Measurements from ENCODE around the gene TMEM132D.

TMEM132D gene

DNA sequence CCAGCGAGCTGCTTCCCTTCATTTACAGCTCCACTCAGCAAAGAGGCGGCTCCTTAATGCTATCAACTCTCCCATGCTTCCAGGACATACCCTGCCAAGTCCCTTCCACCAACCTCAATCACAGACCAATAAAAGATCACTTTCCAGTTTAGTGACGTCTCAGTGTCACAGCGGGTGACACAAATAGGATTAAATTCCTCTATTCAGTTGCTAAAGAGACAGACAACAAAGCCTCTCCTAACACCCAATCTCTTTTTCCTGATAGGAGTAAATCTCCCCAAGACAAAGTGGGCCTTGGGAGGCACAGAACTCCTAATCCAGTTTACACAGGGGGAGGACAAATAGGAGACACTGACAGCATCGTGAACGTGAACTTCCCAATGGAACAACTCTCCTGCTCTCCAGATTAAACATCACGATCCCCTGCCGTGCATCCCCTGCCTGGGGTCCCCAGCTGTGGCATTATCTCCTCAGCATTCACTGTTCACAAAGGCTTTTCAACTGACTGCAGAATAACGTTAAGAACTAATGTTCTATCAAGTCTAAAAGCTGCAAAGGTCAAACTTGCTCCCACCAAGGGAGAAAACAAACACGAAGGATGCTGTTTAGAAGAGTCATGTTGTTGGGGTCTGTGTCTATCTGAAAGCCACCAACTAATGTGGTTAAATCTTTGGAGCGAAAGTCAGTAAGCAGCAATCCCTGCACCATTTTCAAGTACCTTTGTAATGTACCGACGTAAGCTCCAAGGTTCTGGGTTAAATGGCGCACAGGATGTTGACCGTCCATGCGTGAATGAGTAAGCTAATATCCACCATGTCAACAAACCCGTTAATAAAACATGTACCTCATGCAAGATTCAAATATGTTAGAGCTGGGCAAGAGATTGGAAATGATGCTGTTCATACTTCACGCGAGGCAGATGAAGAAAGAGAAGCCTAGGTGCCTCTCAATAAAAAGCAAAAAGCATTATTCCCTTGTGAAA, 31.5 kb downstream of the TMEM132D start:
- FAIRE-seq (no peak), DNase-seq (ENCODE audit: insufficient read length, low spot score) (no peak)
- TF ChIP-seq, protein P1, sequence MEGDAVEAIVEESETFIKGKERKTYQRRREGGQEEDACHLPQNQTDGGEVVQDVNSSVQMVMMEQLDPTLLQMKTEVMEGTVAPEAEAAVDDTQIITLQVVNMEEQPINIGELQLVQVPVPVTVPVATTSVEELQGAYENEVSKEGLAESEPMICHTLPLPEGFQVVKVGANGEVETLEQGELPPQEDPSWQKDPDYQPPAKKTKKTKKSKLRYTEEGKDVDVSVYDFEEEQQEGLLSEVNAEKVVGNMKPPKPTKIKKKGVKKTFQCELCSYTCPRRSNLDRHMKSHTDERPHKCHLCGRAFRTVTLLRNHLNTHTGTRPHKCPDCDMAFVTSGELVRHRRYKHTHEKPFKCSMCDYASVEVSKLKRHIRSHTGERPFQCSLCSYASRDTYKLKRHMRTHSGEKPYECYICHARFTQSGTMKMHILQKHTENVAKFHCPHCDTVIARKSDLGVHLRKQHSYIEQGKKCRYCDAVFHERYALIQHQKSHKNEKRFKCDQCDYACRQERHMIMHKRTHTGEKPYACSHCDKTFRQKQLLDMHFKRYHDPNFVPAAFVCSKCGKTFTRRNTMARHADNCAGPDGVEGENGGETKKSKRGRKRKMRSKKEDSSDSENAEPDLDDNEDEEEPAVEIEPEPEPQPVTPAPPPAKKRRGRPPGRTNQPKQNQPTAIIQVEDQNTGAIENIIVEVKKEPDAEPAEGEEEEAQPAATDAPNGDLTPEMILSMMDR (IDR thresholded peaks at IDR 0.05; ENCODE audit: insufficient read depth, missing control alignments): no peak

DNA sequence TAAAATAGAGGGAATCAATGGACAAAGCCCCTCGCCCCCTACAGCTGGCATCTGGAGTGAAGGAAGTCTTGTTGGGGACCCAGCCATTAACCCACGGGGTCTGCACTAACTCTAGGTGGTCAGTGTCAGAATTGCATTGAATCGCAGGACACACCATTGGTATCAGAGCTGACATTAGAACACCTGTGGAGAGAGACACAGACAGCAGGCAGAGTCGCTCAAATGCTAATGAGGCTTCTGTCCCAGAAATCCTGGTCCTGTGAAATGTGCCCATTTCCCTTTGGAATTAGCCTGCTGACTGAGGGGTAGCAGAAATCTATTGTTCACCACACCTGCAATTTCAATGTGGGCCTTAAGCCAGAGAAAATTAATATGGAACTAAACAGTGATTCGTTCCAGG, 33.0 kb downstream of the TMEM132D start:
- TF ChIP-seq, protein P1 (IDR thresholded peaks at IDR 0.05; ENCODE audit: insufficient read depth, missing control alignments): no peak
- FAIRE-seq: no peak

GRCh38 chr12:129870136-129870535, 33.7 kb downstream of the TMEM132D start:
- DNase-seq (ENCODE audit: insufficient read length, low spot score): no peak
- TF ChIP-seq, protein P1 (IDR thresholded peaks at IDR 0.05; ENCODE audit: insufficient read depth, missing control alignments): no peak
- FAIRE-seq: no peak

More for the DNA sequence above, 33.0 kb downstream of the TMEM132D start:
- no peak for DNase-seq (ENCODE audit: insufficient read length, low spot score)

DNA sequence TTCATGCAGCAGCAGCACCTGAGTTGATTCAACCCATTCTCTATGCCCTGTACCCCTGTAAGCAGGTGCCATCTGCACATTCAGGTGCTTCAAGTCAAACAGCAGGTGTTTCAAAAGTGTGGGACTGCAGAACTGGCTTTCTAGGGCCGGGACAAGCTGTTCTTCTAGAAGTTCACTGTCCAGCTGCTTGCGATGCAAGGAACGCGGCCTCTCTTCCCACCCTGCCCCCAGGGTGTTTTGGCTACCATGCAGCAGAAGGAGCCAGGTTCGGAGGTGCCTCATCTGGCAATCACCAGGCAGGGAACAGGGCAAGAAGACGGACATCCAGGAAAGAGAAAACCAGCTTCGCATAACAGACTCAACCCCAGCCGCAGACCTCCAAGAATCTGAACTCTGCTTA, 35.2 kb downstream of the TMEM132D start:
- FAIRE-seq (no peak), DNase-seq (ENCODE audit: insufficient read length, low spot score) (no peak)
- TF ChIP-seq, protein P1 (IDR thresholded peaks at IDR 0.05; ENCODE audit: insufficient read depth, missing control alignments): no peak

DNA sequence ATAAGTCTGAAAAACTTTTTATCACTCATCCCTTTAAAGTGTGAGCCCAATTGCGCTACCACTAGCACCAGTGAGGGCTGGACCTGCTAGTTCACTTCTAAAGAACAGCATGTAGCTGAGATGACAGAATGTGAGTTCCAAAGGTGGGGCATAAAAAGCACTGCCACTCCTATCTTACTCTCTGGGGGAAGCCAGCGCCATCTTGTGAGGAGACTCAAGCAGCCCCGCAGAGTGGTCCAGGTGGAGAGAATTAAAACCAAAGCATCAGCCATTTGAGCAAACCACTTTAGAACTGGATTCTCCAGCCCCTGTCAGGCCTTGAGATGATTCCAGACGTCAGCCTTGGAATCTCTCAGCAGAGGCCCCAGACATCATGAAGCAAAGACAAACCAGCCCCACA, 39.9 kb downstream of the TMEM132D start:
- FAIRE-seq (no peak), DNase-seq (ENCODE audit: insufficient read length, low spot score) (no peak)
- TF ChIP-seq, protein P1 (IDR thresholded peaks at IDR 0.05; ENCODE audit: insufficient read depth, missing control alignments): no peak

GRCh38 chr12:129862561-129863175, 41.2 kb downstream of the TMEM132D start:
- FAIRE-seq (no peak), DNase-seq (ENCODE audit: insufficient read length, low spot score) (no peak)
- TF ChIP-seq, protein P1 (IDR thresholded peaks at IDR 0.05; ENCODE audit: insufficient read depth, missing control alignments): no peak
